SU-DHL-6 (cell line): ENCODE measurements around the gene LLGL2.

ENCODE experiments used
- H2AFZ ChIP-seq: fragments of 200-600 bp; sonication (generic); 2 replicates; pipeline ENCODE4 v1.6.1; 2014; ENCODE audit warnings: low read depth, mild to moderate bottlenecking, moderate library complexity, mixed read lengths, antibody characterized with exemption, low read length; ENCODE audit not compliant: severe bottlenecking
- H3F3A ChIP-seq: fragments of 200-600 bp; shearing (Covaris generic); 2 replicates; pipeline ENCODE4 v1.6.0; 2016; ENCODE audit warnings: antibody characterized with exemption, mild to moderate bottlenecking; ENCODE audit not compliant: insufficient read depth
- H3K27ac ChIP-seq: fragments of 200-600 bp; sonication (generic); 2 replicates; pipeline ENCODE4 v1.5.1; 2016; ENCODE audit warnings: low read depth, mild to moderate bottlenecking, low read length, moderate library complexity, mixed read lengths
- H3K27me3 ChIP-seq: fragments of 200-600 bp; sonication (generic), shearing (Covaris generic); 2 replicates; pipeline ENCODE4 v1.6.0; 2014; ENCODE audit warnings: mild to moderate bottlenecking, low read length
- H3K36me3 ChIP-seq: fragments of 200-600 bp; sonication (generic); 2 replicates; pipeline ENCODE4 v1.6.1; 2014; ENCODE audit warnings: mild to moderate bottlenecking, low read length, mixed read lengths
- H3K4me2 ChIP-seq: fragments of 300-600, 200-600 bp; shearing (Covaris generic), sonication (generic); 2 replicates; pipeline ENCODE4 v1.6.0; 2014; ENCODE audit warnings: low read length, low read depth, mild to moderate bottlenecking; ENCODE audit not compliant: poor library complexity, severe bottlenecking
- H3K4me3 ChIP-seq: fragments of 200-600 bp; sonication (generic); 2 replicates; pipeline ENCODE4 v1.5.1; 2014; ENCODE audit warnings: antibody characterized with exemption, low read length, mild to moderate bottlenecking, mixed read lengths; ENCODE audit not compliant: insufficient read depth, poor library complexity, severe bottlenecking
- H3K79me2 ChIP-seq: fragments of 200-600 bp; sonication (generic); 2 replicates; pipeline ENCODE4 v1.6.1; 2014; ENCODE audit warnings: mild to moderate bottlenecking, low read length, moderate library complexity; ENCODE audit not compliant: insufficient read depth
- H3K9ac ChIP-seq: fragments of 200-600 bp; sonication (generic); 2 replicates; pipeline ENCODE4 v1.7.0; 2014; ENCODE audit warnings: mild to moderate bottlenecking, low read length
- H3K9me2 ChIP-seq: fragments of 200-600 bp; sonication (generic); replicated peaks from 2 replicates; pipeline ENCODE4 v1.6.1; 2014; ENCODE audit warnings: low read length; ENCODE audit not compliant: insufficient read depth
- H3K9me3 ChIP-seq: fragments of 200-600 bp; sonication (generic); 2 replicates; pipeline ENCODE4 v1.6.1; 2014; ENCODE audit warnings: low read length, mixed read lengths; ENCODE audit not compliant: insufficient read depth
- H4K20me1 ChIP-seq: fragments of 200-600 bp; sonication (generic); 2 replicates; pipeline ENCODE4 v1.6.1; 2014; ENCODE audit warnings: low read depth, mild to moderate bottlenecking, antibody characterized with exemption, low read length, moderate library complexity, mixed read lengths
- CTCF ChIP-seq: fragments of 200-600 bp; sonication (generic); IDR thresholded peaks from one replicate; pipeline ENCODE4 v1.5.1; 2017; ENCODE audit warnings: antibody characterized with exemption, mild to moderate bottlenecking, low read length, moderate library complexity; ENCODE audit not compliant: insufficient read depth, poor library complexity, severe bottlenecking
- EZH2phosphoT487 ChIP-seq: fragments of 200-600 bp; sonication (generic), shearing (Covaris generic); conservative IDR thresholded peaks from 2 replicates; pipeline ENCODE4 v1.6.1; 2018; ENCODE audit warnings: mild to moderate bottlenecking, antibody characterized with exemption, low read length, moderate library complexity, mixed read lengths

The LLGL2 gene

GRCh38 chr17:75480281-75480680 is 45.2 kb upstream of the LLGL2 start:
- H3K27ac ChIP-seq: no peak overlapping the region

GRCh38 chr17:75481194-75482068 is 44.1 kb upstream of the LLGL2 start:
- no peaks in the 10 kb centered on the region for H3K27me3 ChIP-seq
- no peak overlapping the region for H3K27ac ChIP-seq
- no peaks in the 10 kb centered on the region for H3K9me3 ChIP-seq
- H3K36me3 ChIP-seq: no peaks in the 10 kb centered on the region
- no peak overlapping the region for H3K9ac ChIP-seq
- no peaks in the 10 kb centered on the region for H4K20me1 ChIP-seq
- H2AFZ ChIP-seq: no peak overlapping the region
- no peaks in the 10 kb centered on the region for H3K9me2 ChIP-seq
- no peaks in the 10 kb centered on the region for H3K79me2 ChIP-seq
- H3K4me3 ChIP-seq: no peak overlapping the region
- TF ChIP-seq CTCF: no peak
- no peak for TF ChIP-seq EZH2phosphoT487
- H3K4me2 ChIP-seq: no peak overlapping the region
- H3F3A ChIP-seq: no peaks in the 10 kb centered on the region

More at GRCh38 chr17:75480281-75480680, 45.2 kb upstream of the LLGL2 start:
- no peak overlapping the region for H3K9ac ChIP-seq
- TF ChIP-seq CTCF (no peak), EZH2phosphoT487 (no peak)
- no peak overlapping the region for H2AFZ ChIP-seq
- no peaks in the 10 kb centered on the region for H4K20me1 ChIP-seq
- no peaks in the 10 kb centered on the region for H3K27me3 ChIP-seq
- no peak overlapping the region for H3K4me3 ChIP-seq
- no peaks in the 10 kb centered on the region for H3F3A ChIP-seq
- no peaks in the 10 kb centered on the region for H3K9me2 ChIP-seq
- no peak overlapping the region for H3K4me2 ChIP-seq
- no peaks in the 10 kb centered on the region for H3K79me2 ChIP-seq
- H3K36me3 ChIP-seq: no peaks in the 10 kb centered on the region
- no peaks in the 10 kb centered on the region for H3K9me3 ChIP-seq

- Histone ChIP-seq H3K9ac (no peak overlapping the region), H3K27ac (no peak overlapping the region), H3K4me3 (no peak overlapping the region), H2AFZ (no peak overlapping the region), H3F3A (peaks cover 2% of the 10 kb centered on the region; the same call in 1 of the 2 replicates), H3K9me3 (no peaks in the 10 kb centered on the region), H3K36me3 (no peaks in the 10 kb centered on the region), H3K4me2 (no peak overlapping the region), H3K27me3 (no peaks in the 10 kb centered on the region), H3K79me2 (no peaks in the 10 kb centered on the region), H4K20me1 (no peaks in the 10 kb centered on the region), H3K9me2 (no peaks in the 10 kb centered on the region)
- TF ChIP-seq CTCF: no peak
- no peak for TF ChIP-seq EZH2phosphoT487
Measured at GRCh38 chr17:75482098-75482942, 43.2 kb upstream of the LLGL2 start.
